Ishikawa (cell line): ENCODE results near the gene PDHA1.

Experiments used
- CEBPB ChIP-seq: IDR thresholded peaks from 2 replicates; pipeline ENCODE4 v1.6.1; 2012
- CREB1 ChIP-seq: IDR thresholded peaks from 2 replicates; pipeline ENCODE4 v1.6.1; 2012; ENCODE audit warnings: low read depth
- EGR1 ChIP-seq: IDR thresholded peaks from 2 replicates; pipeline ENCODE4 v1.6.1; 2012
- EP300 ChIP-seq: IDR thresholded peaks from 2 replicates; pipeline ENCODE4 v1.6.1; 2012; ENCODE audit warnings: borderline replicate concordance
- FOXM1 ChIP-seq: IDR thresholded peaks from 2 replicates; pipeline ENCODE4 v1.6.1; 2012; ENCODE audit warnings: low read depth, borderline replicate concordance
- NFIC ChIP-seq: IDR thresholded peaks from 2 replicates; pipeline ENCODE4 v1.6.1; 2012
- RAD21 ChIP-seq: IDR thresholded peaks from 2 replicates; pipeline ENCODE4 v1.6.1; 2012; ENCODE audit warnings: low read depth
- TAF1 ChIP-seq: IDR thresholded peaks from 2 replicates; pipeline ENCODE4 v1.6.1; 2012; ENCODE audit warnings: low read depth, mild to moderate bottlenecking
- TCF12 ChIP-seq: IDR thresholded peaks from 2 replicates; pipeline ENCODE4 v1.6.1; 2012; ENCODE audit warnings: low read depth
- TEAD4 ChIP-seq: IDR thresholded peaks from 2 replicates; pipeline ENCODE4 v1.6.1; 2012
- YY1 ChIP-seq: IDR thresholded peaks from 2 replicates; pipeline ENCODE4 v1.6.1; 2012; ENCODE audit warnings: low read depth
- ZBTB7A ChIP-seq: IDR thresholded peaks from 2 replicates; pipeline ENCODE4 v1.6.1; 2012; ENCODE audit warnings: low read depth
- TF ChIP-seq, protein P1 (sequence below): IDR thresholded peaks from 2 replicates; pipeline ENCODE4 v1.6.1; 2012
- TF ChIP-seq, protein P2 (sequence below): IDR thresholded peaks from 2 replicates; pipeline ENCODE4 v1.6.1; 2012; ENCODE audit warnings: low read depth, mild to moderate bottlenecking
- TF ChIP-seq, protein P3 (sequence below): IDR thresholded peaks from 2 replicates; pipeline ENCODE4 v1.6.1; 2012

PDHA1 gene

DNA sequence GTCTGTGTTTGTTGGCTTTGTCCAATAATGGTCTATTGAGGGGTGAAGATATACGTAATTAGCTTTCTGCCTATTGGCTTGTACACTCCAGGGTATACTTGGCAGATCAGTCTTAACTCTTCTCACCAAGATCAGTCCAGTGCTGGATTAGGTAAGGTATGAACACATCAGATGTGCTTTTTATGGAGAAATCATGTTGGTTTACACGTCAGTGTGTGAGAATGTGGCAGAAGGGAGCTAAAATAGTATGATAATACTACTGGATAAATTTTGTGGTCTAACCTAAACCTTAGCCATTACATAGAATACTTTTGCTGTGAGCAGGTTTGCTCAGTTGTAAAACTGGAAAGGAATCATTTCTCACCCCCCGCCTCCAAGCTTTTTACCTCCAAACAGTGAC is 4.2 kb downstream of the PDHA1 start:
- TF ChIP-seq RAD21: no peak
- TF ChIP-seq, protein P1, sequence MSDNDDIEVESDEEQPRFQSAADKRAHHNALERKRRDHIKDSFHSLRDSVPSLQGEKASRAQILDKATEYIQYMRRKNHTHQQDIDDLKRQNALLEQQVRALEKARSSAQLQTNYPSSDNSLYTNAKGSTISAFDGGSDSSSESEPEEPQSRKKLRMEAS: no peak

DNA sequence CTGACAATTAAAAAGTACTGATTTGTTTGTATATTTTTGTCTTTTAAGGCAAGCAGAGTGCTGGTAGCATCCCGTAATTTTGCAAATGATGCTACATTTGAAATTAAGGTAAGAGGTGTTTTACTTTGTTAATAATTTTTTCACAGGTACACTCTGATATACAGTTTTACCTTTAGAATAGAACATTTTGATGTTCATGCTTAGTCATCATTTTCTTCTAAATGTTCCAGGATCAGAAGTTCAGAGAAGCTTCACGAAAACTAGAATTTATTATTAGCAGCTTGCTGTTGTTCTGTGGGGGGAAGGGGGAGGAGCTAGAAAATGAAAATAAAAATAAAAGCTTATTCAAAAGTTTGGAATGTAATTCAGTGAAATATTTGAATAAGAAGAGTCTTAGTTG is 5.5 kb downstream of the PDHA1 start:
- TF ChIP-seq TAF1: no peak
- no peak for TF ChIP-seq EP300
- TF ChIP-seq, protein P2, sequence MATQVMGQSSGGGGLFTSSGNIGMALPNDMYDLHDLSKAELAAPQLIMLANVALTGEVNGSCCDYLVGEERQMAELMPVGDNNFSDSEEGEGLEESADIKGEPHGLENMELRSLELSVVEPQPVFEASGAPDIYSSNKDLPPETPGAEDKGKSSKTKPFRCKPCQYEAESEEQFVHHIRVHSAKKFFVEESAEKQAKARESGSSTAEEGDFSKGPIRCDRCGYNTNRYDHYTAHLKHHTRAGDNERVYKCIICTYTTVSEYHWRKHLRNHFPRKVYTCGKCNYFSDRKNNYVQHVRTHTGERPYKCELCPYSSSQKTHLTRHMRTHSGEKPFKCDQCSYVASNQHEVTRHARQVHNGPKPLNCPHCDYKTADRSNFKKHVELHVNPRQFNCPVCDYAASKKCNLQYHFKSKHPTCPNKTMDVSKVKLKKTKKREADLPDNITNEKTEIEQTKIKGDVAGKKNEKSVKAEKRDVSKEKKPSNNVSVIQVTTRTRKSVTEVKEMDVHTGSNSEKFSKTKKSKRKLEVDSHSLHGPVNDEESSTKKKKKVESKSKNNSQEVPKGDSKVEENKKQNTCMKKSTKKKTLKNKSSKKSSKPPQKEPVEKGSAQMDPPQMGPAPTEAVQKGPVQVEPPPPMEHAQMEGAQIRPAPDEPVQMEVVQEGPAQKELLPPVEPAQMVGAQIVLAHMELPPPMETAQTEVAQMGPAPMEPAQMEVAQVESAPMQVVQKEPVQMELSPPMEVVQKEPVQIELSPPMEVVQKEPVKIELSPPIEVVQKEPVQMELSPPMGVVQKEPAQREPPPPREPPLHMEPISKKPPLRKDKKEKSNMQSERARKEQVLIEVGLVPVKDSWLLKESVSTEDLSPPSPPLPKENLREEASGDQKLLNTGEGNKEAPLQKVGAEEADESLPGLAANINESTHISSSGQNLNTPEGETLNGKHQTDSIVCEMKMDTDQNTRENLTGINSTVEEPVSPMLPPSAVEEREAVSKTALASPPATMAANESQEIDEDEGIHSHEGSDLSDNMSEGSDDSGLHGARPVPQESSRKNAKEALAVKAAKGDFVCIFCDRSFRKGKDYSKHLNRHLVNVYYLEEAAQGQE: no peak
- TF ChIP-seq, protein P1: no peak
- no peak for TF ChIP-seq CREB1
- no peak for TF ChIP-seq TCF12
- TF ChIP-seq YY1: no peak
- no peak for TF ChIP-seq FOXM1
- TF ChIP-seq TEAD4: no peak
- no peak for TF ChIP-seq NFIC
- no peak for TF ChIP-seq RAD21
- TF ChIP-seq CEBPB: no peak
- no peak for TF ChIP-seq ZBTB7A
- TF ChIP-seq EGR1: no peak
- TF ChIP-seq, protein P3, sequence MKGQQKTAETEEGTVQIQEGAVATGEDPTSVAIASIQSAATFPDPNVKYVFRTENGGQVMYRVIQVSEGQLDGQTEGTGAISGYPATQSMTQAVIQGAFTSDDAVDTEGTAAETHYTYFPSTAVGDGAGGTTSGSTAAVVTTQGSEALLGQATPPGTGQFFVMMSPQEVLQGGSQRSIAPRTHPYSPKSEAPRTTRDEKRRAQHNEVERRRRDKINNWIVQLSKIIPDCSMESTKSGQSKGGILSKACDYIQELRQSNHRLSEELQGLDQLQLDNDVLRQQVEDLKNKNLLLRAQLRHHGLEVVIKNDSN: no peak

DNA sequence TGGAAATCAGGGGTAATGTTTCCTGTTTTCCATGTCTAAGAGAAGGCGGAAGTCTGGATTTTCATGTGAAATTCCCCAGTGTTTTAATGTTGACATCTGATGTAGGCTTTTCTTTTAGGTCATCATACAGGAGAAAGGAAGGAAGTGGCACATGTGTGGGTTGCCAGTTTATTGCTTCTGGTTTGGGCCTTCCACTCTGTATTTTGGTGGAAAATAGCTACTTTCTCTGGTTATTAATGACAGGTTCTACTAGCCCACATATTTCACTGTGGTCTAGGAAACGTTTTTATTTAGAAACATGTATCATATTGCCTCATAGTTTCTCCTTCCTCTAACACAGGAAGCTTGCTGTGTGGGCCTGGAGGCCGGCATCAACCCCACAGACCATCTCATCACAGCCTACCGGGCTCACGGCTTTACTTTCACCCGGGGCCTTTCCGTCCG is 7.2 kb downstream of the PDHA1 start:
- TF ChIP-seq TCF12 (no peak), TEAD4 (no peak), TAF1 (no peak), EGR1 (no peak), ZBTB7A (no peak), CREB1 (no peak), NFIC (no peak), RAD21 (no peak), YY1 (no peak)
- TF ChIP-seq, protein P2: no peak
- TF ChIP-seq, protein P1: no peak
- TF ChIP-seq, protein P3: no peak

DNA sequence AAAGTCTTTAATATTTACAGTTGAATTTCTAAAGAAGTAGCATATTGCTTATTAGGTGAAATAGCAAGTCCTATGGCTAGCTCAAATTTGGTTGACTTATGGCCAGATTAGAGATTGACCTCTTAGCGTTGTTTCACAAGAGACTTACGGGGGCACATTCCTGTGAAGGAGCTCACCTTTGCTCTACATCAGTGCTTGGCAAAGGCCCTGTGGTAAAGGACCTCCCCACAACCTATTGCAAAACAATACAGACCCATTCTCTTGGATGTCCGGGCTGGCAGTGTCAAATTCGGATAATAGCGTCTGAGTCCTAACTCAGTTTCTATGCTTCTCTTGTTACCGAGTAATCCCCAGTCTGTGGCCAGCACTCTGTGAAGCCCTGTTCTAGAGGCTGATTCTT is 10.9 kb downstream of the PDHA1 start:
- TF ChIP-seq YY1 (no peak), EP300 (no peak), TEAD4 (no peak), CREB1 (no peak), TAF1 (no peak), ZBTB7A (no peak), FOXM1 (no peak), NFIC (no peak), TCF12 (no peak), CEBPB (no peak), RAD21 (no peak), EGR1 (no peak)
- TF ChIP-seq, protein P2: no peak
- TF ChIP-seq, protein P1: no peak
- TF ChIP-seq, protein P3: no peak
